Trophoblast cell (in vitro differentiated cells and primary cell): ENCODE results near the gene COL4A2.
A peak's percentile ranks its signal among the peaks of the same experiment; 100 is the strongest.
"Not testable (repeated sequence)": the region's sequence is repeated elsewhere in the genome, so short reads cannot be mapped to it uniquely, and the experiment has no call there.

Experiments used
- DNase-seq, 2 donors: peaks; one replicate each; pipeline ENCODE4 v3.0.0-alpha.2; 2016
- H2AFZ ChIP-seq: 2 replicates; pipeline ENCODE4 v1.6.1; 2013; ENCODE audit warnings: low read length, moderate library complexity, mild to moderate bottlenecking; ENCODE audit not compliant: insufficient read depth, poor library complexity
- H2AK5ac ChIP-seq: 2 replicates; pipeline ENCODE4 v1.6.1; 2013; ENCODE audit warnings: mild to moderate bottlenecking, low read length
- H2BK120ac ChIP-seq: 2 replicates; pipeline ENCODE4 v1.6.1; 2013; ENCODE audit warnings: low read length, mild to moderate bottlenecking, moderate library complexity; ENCODE audit not compliant: insufficient read depth, poor library complexity
- H2BK12ac ChIP-seq: 2 replicates; pipeline ENCODE4 v1.6.1; 2013; ENCODE audit warnings: mild to moderate bottlenecking, low read length, moderate library complexity
- H2BK5ac ChIP-seq: 2 replicates; pipeline ENCODE4 v1.6.1; 2013; ENCODE audit warnings: low read length, low read depth, moderate library complexity, mild to moderate bottlenecking; ENCODE audit not compliant: poor library complexity
- H3K14ac ChIP-seq: 2 replicates; pipeline ENCODE4 v1.6.1; 2013; ENCODE audit warnings: mild to moderate bottlenecking, low read length
- H3K18ac ChIP-seq: 2 replicates; pipeline ENCODE4 v1.6.1; 2013; ENCODE audit warnings: mild to moderate bottlenecking, low read length
- H3K23ac ChIP-seq: 2 replicates; pipeline ENCODE4 v1.6.1; 2013; ENCODE audit warnings: low read length
- H3K27ac ChIP-seq: 2 replicates; pipeline ENCODE4 v1.5.1; 2013; ENCODE audit warnings: low read depth, mild to moderate bottlenecking, inconsistent platforms, low read length, moderate library complexity
- H3K27me3 ChIP-seq: 2 replicates; pipeline ENCODE4 v1.6.1; 2013; ENCODE audit warnings: inconsistent platforms, mild to moderate bottlenecking, low read length, moderate library complexity; ENCODE audit not compliant: insufficient read depth
- H3K36me3 ChIP-seq, 2 experiments: 1 replicate in 1 of 2; 2 replicates in 1 of 2; pipeline ENCODE4 v1.6.1; 2013; ENCODE audit warnings: low read length in 2 of 2, mild to moderate bottlenecking in 2 of 2, moderate library complexity in 1 of 2; ENCODE audit not compliant: insufficient read depth in 2 of 2, control insufficient read depth in 1 of 2
- H3K4ac ChIP-seq: 2 replicates; pipeline ENCODE4 v1.6.1; 2013; ENCODE audit warnings: low read depth, mild to moderate bottlenecking, low read length, moderate library complexity
- H3K4me1 ChIP-seq, 2 experiments: 1 replicate in 1 of 2; 2 replicates in 1 of 2; pipeline ENCODE4 v1.6.1; 2013; ENCODE audit warnings: low read length in 2 of 2, mild to moderate bottlenecking in 2 of 2, moderate library complexity in 1 of 2; ENCODE audit not compliant: insufficient read depth in 2 of 2, control insufficient read depth in 1 of 2
- H3K4me2 ChIP-seq: 2 replicates; pipeline ENCODE4 v1.6.1; 2013; ENCODE audit warnings: inconsistent platforms, mild to moderate bottlenecking, low read length, moderate library complexity
- H3K4me3 ChIP-seq: 2 replicates; pipeline ENCODE4 v1.5.1; 2013; ENCODE audit warnings: mild to moderate bottlenecking, low read depth, low read length, inconsistent platforms
- H3K79me1 ChIP-seq: one replicate; pipeline ENCODE4 v1.6.1; 2013; ENCODE audit warnings: low read length
- H3K79me2 ChIP-seq: 2 replicates; pipeline ENCODE4 v1.6.1; 2013; ENCODE audit warnings: low read length, mild to moderate bottlenecking; ENCODE audit not compliant: control insufficient read depth, insufficient read depth, poor library complexity
- H3K9ac ChIP-seq: 2 replicates; pipeline ENCODE4 v1.6.1; 2013; ENCODE audit warnings: mild to moderate bottlenecking, low read length
- H3K9me3 ChIP-seq: 2 replicates; pipeline ENCODE4 v1.6.1; 2013; ENCODE audit warnings: low read depth, mild to moderate bottlenecking, control low read depth, inconsistent platforms, low read length; ENCODE audit not compliant: insufficient read depth
- H4K12ac ChIP-seq: 2 replicates; pipeline ENCODE4 v1.6.1; 2013; ENCODE audit warnings: low read depth, mild to moderate bottlenecking, low read length, moderate library complexity
- H4K8ac ChIP-seq: 2 replicates; pipeline ENCODE4 v1.6.1; 2013; ENCODE audit warnings: low read depth, mild to moderate bottlenecking, low read length, moderate library complexity
- H4K91ac ChIP-seq: one replicate; pipeline ENCODE4 v1.6.1; 2013; ENCODE audit warnings: low read depth, mild to moderate bottlenecking, low read length, moderate library complexity
- WGBS: extraction: QIAGEN DNeasy Blood & Tissue Kit; methylation state at CpG from one replicate; pipeline ENCODE4 v1.1.7; 2013; ENCODE audit warnings: missing lambda C conversion rate; ENCODE audit not compliant: insufficient read length, insufficient coverage; ENCODE audit errors: extremely low coverage; 5-methylcytosine and 5-hydroxymethylcytosine counted together

The COL4A2 gene

GRCh38 chr13:110313733-110314132, 6.6 kb downstream of the COL4A2 start:
- H3K18ac ChIP-seq, H3K27me3 ChIP-seq, DNase-seq, H3K27ac ChIP-seq, H2BK5ac ChIP-seq, H2BK120ac ChIP-seq, H3K9me3 ChIP-seq, H3K23ac ChIP-seq, H4K12ac ChIP-seq, H3K14ac ChIP-seq, H2AK5ac ChIP-seq, H2AFZ ChIP-seq, H3K4me2 ChIP-seq, H3K4me3 ChIP-seq, H4K8ac ChIP-seq, H4K91ac ChIP-seq, H2BK12ac ChIP-seq, H3K9ac ChIP-seq: not testable (repeated sequence)
- peaks cover 26% of the 10 kb centered on the region for H3K79me1 ChIP-seq
- peaks cover 42 to 58% of the 10 kb centered on the region in 2 experiments for H3K36me3 ChIP-seq
- H3K4ac ChIP-seq, result peak overlapping the region; percentile 57
- WGBS, result no CpG with 5 or more reads among the region's 16 CpGs
- H3K79me2 ChIP-seq, result peaks cover 24% of the 10 kb centered on the region
- peaks cover 39 to 48% of the 10 kb centered on the region in 2 experiments for H3K4me1 ChIP-seq

- Histone ChIP-seq H3K9ac (no peak overlapping the region), H3K4me3 (no peak overlapping the region), H3K79me2 (peaks cover 20% of the 10 kb centered on the region), H3K27me3 (no peaks in the 10 kb centered on the region), H2AK5ac (peak overlapping the region; percentile 42), H4K12ac (no peak overlapping the region), H2BK120ac (peak overlapping the region; percentile 65), H4K91ac (peak overlapping the region; percentile 20), H3K79me1 (peaks cover 24% of the 10 kb centered on the region), H2BK12ac (peak overlapping the region; percentile 2), H3K9me3 (no peaks in the 10 kb centered on the region), H3K4ac (peak overlapping the region; percentile 53), H2BK5ac (no peak overlapping the region), H2AFZ (peak overlapping the region; percentile 54), H3K4me1 (peaks cover 36 to 47% of the 10 kb centered on the region in 2 experiments), H3K18ac (peak overlapping the region; percentile 55), H3K27ac (no peak overlapping the region), H3K23ac (no peak overlapping the region), H3K36me3 (peaks cover 39 to 49% of the 10 kb centered on the region in 2 experiments), H3K4me2 (no peak overlapping the region), H4K8ac (peak overlapping the region; percentile 2), H3K14ac (peak overlapping the region; percentile 34)
- no CpG with 5 or more reads among the region's 18 CpGs for WGBS
- DNase-seq, result no peak
These were observed 7.6 kb downstream of the COL4A2 start for GRCh38 chr13:110314516-110315245.

- H3K9ac ChIP-seq, result no peak overlapping the region
- no peak overlapping the region for H2BK120ac ChIP-seq
- no peak overlapping the region for H2AFZ ChIP-seq
- no peaks in the 10 kb centered on the region for H3K27me3 ChIP-seq
- no peak for DNase-seq
- no peak overlapping the region for H4K8ac ChIP-seq
- H3K9me3 ChIP-seq, result no peaks in the 10 kb centered on the region
- H3K4me1 ChIP-seq, result peaks cover 28 to 41% of the 10 kb centered on the region in 2 experiments
- no peak overlapping the region for H4K12ac ChIP-seq
- H3K27ac ChIP-seq, result no peak overlapping the region
- peaks cover 18% of the 10 kb centered on the region for H3K79me1 ChIP-seq
- peaks cover 13% of the 10 kb centered on the region for H3K79me2 ChIP-seq
- peaks cover 34 to 41% of the 10 kb centered on the region in 2 experiments for H3K36me3 ChIP-seq
- no peak overlapping the region for H3K18ac ChIP-seq
- WGBS, result no CpG with 5 or more reads among the region's 10 CpGs
- no peak overlapping the region for H3K4me2 ChIP-seq
- H3K4me3 ChIP-seq, result no peak overlapping the region
- H2BK5ac ChIP-seq, result no peak overlapping the region
- H4K91ac ChIP-seq, result no peak overlapping the region
- no peak overlapping the region for H3K4ac ChIP-seq
- no peak overlapping the region for H2AK5ac ChIP-seq
- no peak overlapping the region for H2BK12ac ChIP-seq
- H3K23ac ChIP-seq, result no peak overlapping the region
- no peak overlapping the region for H3K14ac ChIP-seq
These were observed 9.1 kb downstream of the COL4A2 start for GRCh38 chr13:110316196-110316595.

- no peak overlapping the region for H2AK5ac ChIP-seq
- no peak overlapping the region for H4K8ac ChIP-seq
- H2BK120ac ChIP-seq, result no peak overlapping the region
- no peak overlapping the region for H3K23ac ChIP-seq
- H4K12ac ChIP-seq, result no peak overlapping the region
- no peak overlapping the region for H3K4me2 ChIP-seq
- no peak for DNase-seq
- peaks cover 32 to 34% of the 10 kb centered on the region in 2 experiments for H3K36me3 ChIP-seq
- no peak overlapping the region for H3K18ac ChIP-seq
- peaks cover 6% of the 10 kb centered on the region for H3K79me2 ChIP-seq
- peaks cover 19 to 32% of the 10 kb centered on the region in 2 experiments for H3K4me1 ChIP-seq
- H2AFZ ChIP-seq, result no peak overlapping the region
- H3K14ac ChIP-seq, result no peak overlapping the region
- WGBS, result no CpG with 5 or more reads among the region's 5 CpGs
- H3K27ac ChIP-seq, result no peak overlapping the region
- H2BK12ac ChIP-seq, result no peak overlapping the region
- peaks cover under 1% of the 10 kb centered on the region for H3K9me3 ChIP-seq
- no peak overlapping the region for H2BK5ac ChIP-seq
- H4K91ac ChIP-seq, result no peak overlapping the region
- H3K27me3 ChIP-seq, result no peaks in the 10 kb centered on the region
- peak overlapping the region; percentile 0 for H3K4me3 ChIP-seq
- H3K79me1 ChIP-seq, result peaks cover 9% of the 10 kb centered on the region
- H3K4ac ChIP-seq, result no peak overlapping the region
- H3K9ac ChIP-seq, result no peak overlapping the region
These were observed 10.0 kb downstream of the COL4A2 start for GRCh38 chr13:110317093-110317492.
